Astrocyte (in vitro differentiated cells and primary cell): Measurements from ENCODE around the gene A4GNT. TPM values are rescaled to one million over a fixed set of nuclear protein-coding genes. Genes with fewer than 3 reads are reported as not detected.
"Not testable (repeated sequence)": the region's sequence is repeated elsewhere in the genome, so short reads cannot be mapped to it uniquely, and the experiment has no call there.

Experiments used
- DNase-seq: peaks from one replicate; pipeline ENCODE4 v3.0.0-alpha.2; 2010; ENCODE audit warnings: low read depth
- FAIRE-seq: peaks from 2 replicates; lab custom pipeline; 2011; peaks lifted over from hg19 to GRCh38; lab: Jason Lieb, UNC
- H2AFZ ChIP-seq: 2 replicates; pipeline ENCODE4 v1.6.0; 2012; ENCODE audit warnings: low read depth, low read length, inconsistent platforms
- H3K27ac ChIP-seq: 2 replicates; pipeline ENCODE4 v1.5.1; 2011; ENCODE audit warnings: low read depth, low read length, inconsistent platforms
- H3K27me3 ChIP-seq: 2 replicates; pipeline ENCODE4 v1.6.0; 2011; ENCODE audit warnings: low read length, inconsistent platforms; ENCODE audit not compliant: insufficient read depth
- H3K36me3 ChIP-seq: 2 replicates; pipeline ENCODE4 v1.5.1; 2011; ENCODE audit warnings: low read length, inconsistent platforms; ENCODE audit not compliant: insufficient read depth
- H3K4me1 ChIP-seq: 2 replicates; pipeline ENCODE4 v1.5.1; 2011; ENCODE audit warnings: low read length, inconsistent platforms; ENCODE audit not compliant: insufficient read depth
- H3K4me2 ChIP-seq: 2 replicates; pipeline ENCODE4 v1.6.0; 2012; ENCODE audit warnings: low read length, inconsistent platforms
- H3K4me3 ChIP-seq: 2 replicates; pipeline ENCODE4 v1.5.1; 2011; ENCODE audit warnings: low read depth, mild to moderate bottlenecking, low read length, inconsistent platforms; ENCODE audit not compliant: insufficient read depth
- H3K79me2 ChIP-seq: 2 replicates; pipeline ENCODE4 v1.6.0; 2012; ENCODE audit warnings: mild to moderate bottlenecking, low read length, inconsistent platforms; ENCODE audit not compliant: insufficient read depth
- H3K9ac ChIP-seq: 2 replicates; pipeline ENCODE4 v1.6.0; 2012; ENCODE audit warnings: mild to moderate bottlenecking, low read length, inconsistent platforms
- H3K9me3 ChIP-seq: 2 replicates; pipeline ENCODE4 v1.5.1; 2012; ENCODE audit warnings: low read depth, mild to moderate bottlenecking, low read length, inconsistent platforms; ENCODE audit not compliant: insufficient read depth
- H4K20me1 ChIP-seq: 2 replicates; pipeline ENCODE4 v1.6.0; 2012; ENCODE audit warnings: low read length, inconsistent platforms; ENCODE audit not compliant: insufficient read depth
- H3K27ac Mint-ChIP-seq: one replicate; pipeline ENCODE4 v1.8.0; 2021; ENCODE audit warnings: mild to moderate bottlenecking, mixed read lengths; ENCODE audit not compliant: unreplicated experiment
- H3K27me3 Mint-ChIP-seq: one replicate; pipeline ENCODE4 v1.8.0; 2021; ENCODE audit warnings: low read depth, mixed read lengths; ENCODE audit not compliant: unreplicated experiment
- H3K36me3 Mint-ChIP-seq: one replicate; pipeline ENCODE4 v1.8.0; 2021; ENCODE audit warnings: low read depth, mixed read lengths; ENCODE audit not compliant: unreplicated experiment
- H3K4me1 Mint-ChIP-seq: one replicate; pipeline ENCODE4 v1.8.0; 2021; ENCODE audit warnings: low read depth, mixed read lengths; ENCODE audit not compliant: unreplicated experiment
- H3K4me3 Mint-ChIP-seq: one replicate; pipeline ENCODE4 v1.8.0; 2021; ENCODE audit warnings: mild to moderate bottlenecking, moderate library complexity, mixed read lengths; ENCODE audit not compliant: unreplicated experiment
- H3K9me3 Mint-ChIP-seq: one replicate; pipeline ENCODE4 v1.8.0; 2021; ENCODE audit warnings: mild to moderate bottlenecking, mixed read lengths; ENCODE audit not compliant: unreplicated experiment
- CTCF ChIP-seq: IDR thresholded peaks from 2 replicates; pipeline ENCODE4 v1.5.1; 2011; ENCODE audit warnings: low read depth, mild to moderate bottlenecking, inconsistent platforms, low read length, moderate library complexity; ENCODE audit not compliant: insufficient read depth
- EZH2 ChIP-seq: IDR thresholded peaks from 2 replicates; pipeline ENCODE4 v1.6.1; 2012; ENCODE audit warnings: mild to moderate bottlenecking, low read length, inconsistent platforms; ENCODE audit not compliant: insufficient read depth
- total RNA-seq: library from RNA; stranded (reverse); gene quantifications from 2 replicates; pipeline ENCODE4 v1.2.1, GENCODE V29; 2021

The A4GNT gene
- total RNA-seq, 1 donor from 2014 or later = not detected

GRCh38 chr3:138089091-138089490 is 43.1 kb downstream of the A4GNT start:
- Histone ChIP-seq H3K9me3 (peaks cover 4% of the 10 kb centered on the region), H4K20me1 (no peaks in the 10 kb centered on the region), H3K4me1 (peaks cover 9% of the 10 kb centered on the region), H3K36me3 (peaks cover 31% of the 10 kb centered on the region), H3K4me2 (peak overlapping the region; percentile 26), H3K27ac (peak overlapping the region; percentile 10), H3K27me3 (no peaks in the 10 kb centered on the region), H3K79me2 (no peaks in the 10 kb centered on the region), H3K9ac (peak overlapping the region; percentile 3), H3K4me3 (no peak overlapping the region), H2AFZ (no peak overlapping the region)
- H3K4me1 Mint-ChIP-seq = peaks cover 7% of the 10 kb centered on the region
- TF ChIP-seq EZH2 = no peak
- no peak for TF ChIP-seq CTCF
- H3K27me3 Mint-ChIP-seq = no peaks in the 10 kb centered on the region
- H3K4me3 Mint-ChIP-seq = no peak overlapping the region
- peaks cover 5% of the 10 kb centered on the region for H3K9me3 Mint-ChIP-seq
- FAIRE-seq = no peak
- peaks cover 44% of the 10 kb centered on the region for H3K36me3 Mint-ChIP-seq
- peak; percentile 47 for DNase-seq
- no peak overlapping the region for H3K27ac Mint-ChIP-seq

- H3K9me3 Mint-ChIP-seq, H3K9me3 ChIP-seq, H4K20me1 ChIP-seq, H2AFZ ChIP-seq, H3K27ac Mint-ChIP-seq, H3K79me2 ChIP-seq, FAIRE-seq, H3K4me3 Mint-ChIP-seq, H3K27ac ChIP-seq, H3K9ac ChIP-seq, H3K27me3 ChIP-seq, H3K4me2 ChIP-seq, H3K4me3 ChIP-seq, H3K27me3 Mint-ChIP-seq, DNase-seq: not testable (repeated sequence)
- Histone ChIP-seq H3K36me3 (peaks cover 28% of the 10 kb centered on the region), H3K4me1 (peaks cover 43% of the 10 kb centered on the region)
- H3K4me1 Mint-ChIP-seq = peaks cover 30% of the 10 kb centered on the region
- peaks cover 39% of the 10 kb centered on the region for H3K36me3 Mint-ChIP-seq
Measured at GRCh38 chr3:138085745-138086144, 46.4 kb downstream of the A4GNT start.

GRCh38 chr3:138084196-138084595 is 48.0 kb downstream of the A4GNT start:
- Histone ChIP-seq H3K9ac (no peak overlapping the region), H4K20me1 (no peaks in the 10 kb centered on the region), H3K4me2 (no peak overlapping the region), H2AFZ (no peak overlapping the region), H3K36me3 (peaks cover 32% of the 10 kb centered on the region), H3K9me3 (no peaks in the 10 kb centered on the region), H3K79me2 (no peaks in the 10 kb centered on the region), H3K27ac (no peak overlapping the region), H3K4me3 (no peak overlapping the region), H3K27me3 (no peaks in the 10 kb centered on the region), H3K4me1 (peaks cover 56% of the 10 kb centered on the region)
- Mint-ChIP-seq H3K27me3 (no peaks in the 10 kb centered on the region), H3K9me3 (peaks cover 2% of the 10 kb centered on the region), H3K4me1 (peaks cover 42% of the 10 kb centered on the region), H3K4me3 (no peak overlapping the region), H3K27ac (no peak overlapping the region), H3K36me3 (peaks cover 42% of the 10 kb centered on the region)
- DNase-seq (no peak), FAIRE-seq (no peak)
- TF ChIP-seq CTCF (no peak), EZH2 (no peak)
